ENCODE data around the gene FGF14. TPM values are rescaled to one million over a fixed set of nuclear protein-coding genes. Genes with fewer than 3 reads are reported as not detected.

The FGF14 gene
- total RNA-seq, 1 donor from 2014 or later, result not detected

- H3K9me3 Mint-ChIP-seq, result no peaks in the 10 kb centered on the region
- POLR2A ChIA-PET, result no interaction called here
- CTCF ChIA-PET, result no interaction called here
- no peaks in the 10 kb centered on the region for H3K4me1 Mint-ChIP-seq
- DNase-seq (no peak), ATAC-seq (ENCODE audit: low read depth) (no peak)
- intact Hi-C loops (cut with micrococcal nuclease), result no loop called here
- no peak overlapping the region for H3K4me3 Mint-ChIP-seq
- H3K27me3 Mint-ChIP-seq, result peaks cover 32% of the 10 kb centered on the region
- TF ChIP-seq CTCF (IDR thresholded peaks at IDR 0.05), result no peak
- H3K27ac Mint-ChIP-seq, result no peak overlapping the region
- H3K36me3 Mint-ChIP-seq (ENCODE audit: low read depth), result no peaks in the 10 kb centered on the region
Observed at GRCh38 chr13:101916775-101917474, 484.9 kb downstream of the FGF14 start.

- TF ChIP-seq CTCF (IDR thresholded peaks at IDR 0.05), result no peak
- ChIA-PET POLR2A (no interaction called here), CTCF (no interaction called here)
- DNase-seq, result no peak
- Mint-ChIP-seq H3K27ac (no peak overlapping the region), H3K27me3 (peaks cover 26% of the 10 kb centered on the region), H3K4me3 (no peak overlapping the region), H3K36me3 (ENCODE audit: low read depth) (no peaks in the 10 kb centered on the region), H3K9me3 (no peaks in the 10 kb centered on the region), H3K4me1 (no peaks in the 10 kb centered on the region)
- intact Hi-C loops (cut with micrococcal nuclease), result no loop called here
- no peak for ATAC-seq (ENCODE audit: low read depth)
Observed at GRCh38 chr13:101916108-101916774, 485.6 kb downstream of the FGF14 start.

DNA sequence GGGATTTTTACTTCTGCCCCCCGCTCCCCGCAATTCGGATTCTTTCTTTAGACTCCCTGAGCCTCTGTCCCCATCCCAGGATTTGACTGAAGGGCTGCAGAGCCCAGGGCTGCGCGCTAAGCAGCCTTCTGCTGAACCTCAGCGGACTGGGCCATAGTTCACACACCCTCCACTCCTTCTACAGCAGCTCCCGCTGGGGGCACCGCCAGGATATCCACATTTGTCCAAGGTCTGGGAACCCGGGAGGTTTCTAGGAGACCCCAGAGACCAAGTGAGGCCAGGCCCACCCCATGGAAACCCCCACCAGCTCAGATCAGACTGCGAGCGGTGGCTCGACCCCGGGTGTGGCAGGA lies 486.1 kb downstream of the FGF14 start:
- CTCF ChIA-PET, result no interaction called here
- no peak for TF ChIP-seq CTCF (IDR thresholded peaks at IDR 0.05)
- POLR2A ChIA-PET, result no interaction called here
- H3K27me3 Mint-ChIP-seq, result peaks cover 23% of the 10 kb centered on the region
- no peaks in the 10 kb centered on the region for H3K4me1 Mint-ChIP-seq
- no peak overlapping the region for H3K4me3 Mint-ChIP-seq
- H3K36me3 Mint-ChIP-seq (ENCODE audit: low read depth), result no peaks in the 10 kb centered on the region
- H3K9me3 Mint-ChIP-seq, result no peaks in the 10 kb centered on the region
- intact Hi-C loops (cut with micrococcal nuclease), result no loop called here
- H3K27ac Mint-ChIP-seq, result no peak overlapping the region
- ATAC-seq (ENCODE audit: low read depth) (no peak), DNase-seq (no peak)

DNA sequence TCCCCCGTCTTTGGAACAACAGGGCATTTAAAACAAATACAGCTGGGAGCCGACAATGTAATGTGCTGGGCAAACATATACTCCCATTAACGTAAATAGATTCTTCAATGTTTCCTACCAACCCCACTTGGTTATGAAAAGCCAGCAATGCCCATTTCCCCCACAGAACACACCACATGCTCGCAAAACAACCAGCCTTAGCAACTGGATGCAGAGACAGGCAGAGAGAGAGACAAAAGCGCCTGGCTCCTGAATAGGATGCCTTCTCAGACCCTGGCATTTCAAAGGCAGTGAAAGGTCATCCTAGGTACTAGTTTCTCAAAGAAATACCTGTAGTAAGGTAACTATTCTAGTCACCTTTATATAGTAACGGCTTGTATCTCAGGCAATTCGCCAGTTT lies 486.5 kb downstream of the FGF14 start:
- Mint-ChIP-seq H3K9me3 (no peaks in the 10 kb centered on the region), H3K4me1 (no peaks in the 10 kb centered on the region), H3K4me3 (no peak overlapping the region), H3K27ac (no peak overlapping the region), H3K27me3 (peaks cover 22% of the 10 kb centered on the region), H3K36me3 (ENCODE audit: low read depth) (no peaks in the 10 kb centered on the region)
- no peak for ATAC-seq (ENCODE audit: low read depth)
- ChIA-PET CTCF (no interaction called here), POLR2A (no interaction called here)
- DNase-seq, result no peak
- intact Hi-C loops (cut with micrococcal nuclease), result no loop called here
- no peak for TF ChIP-seq CTCF (IDR thresholded peaks at IDR 0.05)

- ATAC-seq (ENCODE audit: low read depth) (no peak), DNase-seq (no peak)
- Mint-ChIP-seq H3K9me3 (peaks cover 2% of the 10 kb centered on the region), H3K36me3 (ENCODE audit: low read depth) (no peaks in the 10 kb centered on the region), H3K4me1 (no peaks in the 10 kb centered on the region), H3K4me3 (no peak overlapping the region), H3K27me3 (peaks cover 10% of the 10 kb centered on the region), H3K27ac (no peak overlapping the region)
- intact Hi-C loops (cut with micrococcal nuclease), result no loop called here
- TF ChIP-seq CTCF (IDR thresholded peaks at IDR 0.05), result no peak
- ChIA-PET POLR2A (no interaction called here), CTCF (no interaction called here)
Observed at GRCh38 chr13:101911752-101912151, 490.1 kb downstream of the FGF14 start.

Measured in activated B cell treated with CpG ODN at 0.5 μM for 24 hours (primary cell).